NB4 (cell line): Measurements from ENCODE around the gene ACOX3.

Experiments
- CTCF ChIP-seq: IDR thresholded peaks from one replicate; pipeline ENCODE4 v1.5.1; 2012; ENCODE audit warnings: low read depth, low read length
- MYC ChIP-seq: IDR thresholded peaks from 2 replicates; pipeline ENCODE4 v1.6.1; 2011; ENCODE audit warnings: low read depth, low read length
- POLR2A ChIP-seq: IDR thresholded peaks from 2 replicates; pipeline ENCODE4 v1.6.1; 2011; ENCODE audit warnings: mild to moderate bottlenecking; ENCODE audit not compliant: insufficient read length; ENCODE audit errors: extremely low read depth

GRCh38 chr4:8392591-8393190 lies 47.8 kb downstream of the ACOX3 start:
- TF ChIP-seq CTCF (no peak), POLR2A (no peak), MYC (no peak)
